ENCODE data around the gene BRWD1.

BRWD1 gene

DNA sequence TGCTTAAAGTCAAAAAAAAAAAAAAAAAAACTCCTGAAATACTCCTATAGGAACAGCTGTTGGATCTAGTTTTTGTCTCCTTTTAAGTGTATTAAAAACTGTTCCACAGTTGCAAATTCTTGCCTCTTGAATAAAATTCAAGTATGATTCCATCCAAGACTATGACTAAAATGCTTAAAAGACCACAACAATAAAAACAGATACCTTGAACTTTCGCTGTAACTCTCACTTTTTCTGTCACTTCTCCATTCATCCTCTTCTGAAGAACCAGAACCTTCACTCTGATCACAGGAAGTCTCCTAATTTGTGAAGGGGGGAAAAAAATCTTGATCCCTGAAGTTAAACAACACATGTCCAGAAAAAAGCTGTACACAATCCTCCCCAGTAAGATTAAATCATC lies 75.2 kb downstream of the BRWD1 start:
- no peak overlapping the region for H3K4me3 ChIP-seq (ENCODE audit: low read depth in 1 of 2, low read length in 2 of 2)
- H3K4me2 ChIP-seq (ENCODE audit: insufficient read depth, low read length), result no peak overlapping the region
- peaks cover 87% of the 10 kb centered on the region for H3K36me3 ChIP-seq (ENCODE audit: insufficient read depth, low read length)
- peaks cover 8% of the 10 kb centered on the region for H4K20me1 ChIP-seq (ENCODE audit: insufficient read depth, low read length)
- H3K9me3 ChIP-seq (ENCODE audit: insufficient read depth, low read length, severe bottlenecking), result no peaks in the 10 kb centered on the region
- TF ChIP-seq, protein P1, sequence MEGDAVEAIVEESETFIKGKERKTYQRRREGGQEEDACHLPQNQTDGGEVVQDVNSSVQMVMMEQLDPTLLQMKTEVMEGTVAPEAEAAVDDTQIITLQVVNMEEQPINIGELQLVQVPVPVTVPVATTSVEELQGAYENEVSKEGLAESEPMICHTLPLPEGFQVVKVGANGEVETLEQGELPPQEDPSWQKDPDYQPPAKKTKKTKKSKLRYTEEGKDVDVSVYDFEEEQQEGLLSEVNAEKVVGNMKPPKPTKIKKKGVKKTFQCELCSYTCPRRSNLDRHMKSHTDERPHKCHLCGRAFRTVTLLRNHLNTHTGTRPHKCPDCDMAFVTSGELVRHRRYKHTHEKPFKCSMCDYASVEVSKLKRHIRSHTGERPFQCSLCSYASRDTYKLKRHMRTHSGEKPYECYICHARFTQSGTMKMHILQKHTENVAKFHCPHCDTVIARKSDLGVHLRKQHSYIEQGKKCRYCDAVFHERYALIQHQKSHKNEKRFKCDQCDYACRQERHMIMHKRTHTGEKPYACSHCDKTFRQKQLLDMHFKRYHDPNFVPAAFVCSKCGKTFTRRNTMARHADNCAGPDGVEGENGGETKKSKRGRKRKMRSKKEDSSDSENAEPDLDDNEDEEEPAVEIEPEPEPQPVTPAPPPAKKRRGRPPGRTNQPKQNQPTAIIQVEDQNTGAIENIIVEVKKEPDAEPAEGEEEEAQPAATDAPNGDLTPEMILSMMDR (IDR thresholded peaks at IDR 0.05; ENCODE audit: borderline replicate concordance, extremely low read depth, low read length, poor library complexity, severe bottlenecking), result no peak
- TF ChIP-seq EZH2 (IDR thresholded peaks at IDR 0.05; ENCODE audit: borderline replicate concordance, low read depth, low read length, severe bottlenecking), result no peak
- H3K27me3 ChIP-seq (ENCODE audit: insufficient read depth, low read length, poor library complexity), result no peaks in the 10 kb centered on the region
- no peak overlapping the region for H3K9ac ChIP-seq (ENCODE audit: low read depth, low read length)
- ATAC-seq (ENCODE audit: insufficient read depth, low read depth) (no peak), DNase-seq (no peak)
- H3K79me2 ChIP-seq (ENCODE audit: insufficient read depth, low read length), result peaks cover 33% of the 10 kb centered on the region
- no peak overlapping the region for H3K27ac ChIP-seq (ENCODE audit: low read length)
- H2AFZ ChIP-seq (ENCODE audit: low read depth, low read length), result no peak overlapping the region
- no peaks in the 10 kb centered on the region for H3K4me1 ChIP-seq (ENCODE audit: insufficient read depth, low read length)

DNA sequence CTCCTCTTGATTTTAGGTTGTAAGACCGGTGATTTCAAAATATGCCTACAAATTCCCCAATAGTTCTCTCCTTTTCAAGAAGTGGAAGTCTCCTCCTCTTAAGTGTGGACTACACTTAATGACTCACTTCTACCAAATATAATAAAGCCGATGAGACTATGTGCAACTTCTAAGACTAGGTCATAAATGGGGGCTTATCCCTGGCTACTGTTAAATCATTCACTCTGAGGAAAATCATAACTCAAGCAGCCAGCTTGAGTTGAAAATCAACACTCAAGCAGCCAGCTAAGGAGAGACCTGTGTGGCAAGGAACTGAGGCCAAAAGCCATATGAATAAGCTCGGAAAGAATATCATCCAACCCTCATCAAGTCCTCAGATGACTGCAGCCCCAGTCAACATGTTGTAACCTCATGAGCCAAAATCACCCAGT lies 80.6 kb downstream of the BRWD1 start:
- no peak overlapping the region for H3K4me2 ChIP-seq (ENCODE audit: insufficient read depth, low read length)
- no peak overlapping the region for H2AFZ ChIP-seq (ENCODE audit: low read depth, low read length)
- H3K9me3 ChIP-seq (ENCODE audit: insufficient read depth, low read length, severe bottlenecking), result no peaks in the 10 kb centered on the region
- no peaks in the 10 kb centered on the region for H3K4me1 ChIP-seq (ENCODE audit: insufficient read depth, low read length)
- ATAC-seq (ENCODE audit: insufficient read depth, low read depth), result no peak
- peaks cover 94% of the 10 kb centered on the region for H3K36me3 ChIP-seq (ENCODE audit: insufficient read depth, low read length)
- TF ChIP-seq, protein P1 (IDR thresholded peaks at IDR 0.05; ENCODE audit: borderline replicate concordance, extremely low read depth, low read length, poor library complexity, severe bottlenecking), result no peak
- no peak for TF ChIP-seq EZH2 (IDR thresholded peaks at IDR 0.05; ENCODE audit: borderline replicate concordance, low read depth, low read length, severe bottlenecking)
- no peak overlapping the region for H3K27ac ChIP-seq (ENCODE audit: low read length)
- H3K27me3 ChIP-seq (ENCODE audit: insufficient read depth, low read length, poor library complexity), result no peaks in the 10 kb centered on the region
- no peak overlapping the region for H3K4me3 ChIP-seq (ENCODE audit: low read depth in 1 of 2, low read length in 2 of 2)
- H3K79me2 ChIP-seq (ENCODE audit: insufficient read depth, low read length), result peaks cover 24% of the 10 kb centered on the region
- H4K20me1 ChIP-seq (ENCODE audit: insufficient read depth, low read length), result peaks cover 8% of the 10 kb centered on the region
- H3K9ac ChIP-seq (ENCODE audit: low read depth, low read length), result no peak overlapping the region
- no peak for DNase-seq

DNA sequence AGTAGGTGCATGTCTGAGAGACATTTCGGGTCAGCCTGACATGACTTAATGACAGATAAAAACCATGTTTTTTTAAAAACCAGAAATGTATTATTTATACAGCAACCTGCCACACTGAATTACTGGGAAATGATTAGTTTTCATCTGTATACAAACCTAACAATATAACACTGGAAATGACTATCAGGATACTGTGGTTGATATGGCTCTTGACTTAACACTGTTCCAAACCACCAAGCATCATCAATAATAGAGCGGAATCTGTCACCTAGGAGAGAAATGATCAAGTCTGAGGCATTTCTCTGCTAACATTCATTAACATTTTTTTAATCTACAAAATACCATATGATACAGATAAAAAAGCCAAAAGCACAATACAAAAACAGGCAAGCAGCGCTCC lies 88.5 kb downstream of the BRWD1 start:
- no peaks in the 10 kb centered on the region for H3K4me1 ChIP-seq (ENCODE audit: insufficient read depth, low read length)
- H3K4me2 ChIP-seq (ENCODE audit: insufficient read depth, low read length), result no peak overlapping the region
- no peak for TF ChIP-seq EZH2 (IDR thresholded peaks at IDR 0.05; ENCODE audit: borderline replicate concordance, low read depth, low read length, severe bottlenecking)
- no peak overlapping the region for H3K4me3 ChIP-seq (ENCODE audit: low read depth in 1 of 2, low read length in 2 of 2)
- H3K9ac ChIP-seq (ENCODE audit: low read depth, low read length), result no peak overlapping the region
- ATAC-seq (ENCODE audit: insufficient read depth, low read depth) (no peak), DNase-seq (no peak)
- H3K79me2 ChIP-seq (ENCODE audit: insufficient read depth, low read length), result no peaks in the 10 kb centered on the region
- no peak overlapping the region for H2AFZ ChIP-seq (ENCODE audit: low read depth, low read length)
- H3K36me3 ChIP-seq (ENCODE audit: insufficient read depth, low read length), result peaks cover 79% of the 10 kb centered on the region
- H3K27ac ChIP-seq (ENCODE audit: low read length), result no peak overlapping the region
- no peaks in the 10 kb centered on the region for H3K27me3 ChIP-seq (ENCODE audit: insufficient read depth, low read length, poor library complexity)
- H4K20me1 ChIP-seq (ENCODE audit: insufficient read depth, low read length), result no peaks in the 10 kb centered on the region
- no peaks in the 10 kb centered on the region for H3K9me3 ChIP-seq (ENCODE audit: insufficient read depth, low read length, severe bottlenecking)

DNA sequence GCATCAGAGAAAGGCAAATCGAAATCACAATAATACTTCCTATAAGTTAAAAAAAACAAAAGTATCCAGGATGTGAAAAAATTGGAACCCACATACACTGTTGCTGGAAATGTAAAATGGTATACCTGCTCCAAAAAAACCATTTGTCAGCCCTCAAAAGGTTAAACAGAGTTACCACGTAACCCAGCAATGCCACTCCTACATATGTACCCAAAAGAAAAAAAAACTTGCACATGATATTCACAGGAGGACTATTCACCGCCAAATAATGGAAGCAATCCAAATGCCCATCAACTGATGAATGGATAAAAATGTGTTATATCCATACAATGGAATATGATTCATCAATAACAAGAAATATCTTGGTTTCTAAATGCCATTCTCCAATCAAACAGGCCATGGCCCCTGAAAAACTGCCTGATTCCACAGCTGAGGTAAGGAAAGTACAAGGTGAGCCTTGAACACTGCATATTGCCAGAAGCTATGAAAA lies 91.4 kb downstream of the BRWD1 start:
- peaks cover 69% of the 10 kb centered on the region for H3K36me3 ChIP-seq (ENCODE audit: insufficient read depth, low read length)

More for the DNA sequence above, 91.4 kb downstream of the BRWD1 start:
- Histone ChIP-seq H3K9me3 (ENCODE audit: insufficient read depth, low read length, severe bottlenecking) (no peaks in the 10 kb centered on the region), H3K4me2 (ENCODE audit: insufficient read depth, low read length) (no peak overlapping the region), H2AFZ (ENCODE audit: low read depth, low read length) (no peak overlapping the region), H3K27ac (ENCODE audit: low read length) (no peak overlapping the region), H3K4me1 (ENCODE audit: insufficient read depth, low read length) (no peaks in the 10 kb centered on the region), H3K79me2 (ENCODE audit: insufficient read depth, low read length) (no peaks in the 10 kb centered on the region), H3K4me3 (ENCODE audit: low read depth in 1 of 2, low read length in 2 of 2) (no peak overlapping the region), H3K9ac (ENCODE audit: low read depth, low read length) (no peak overlapping the region), H4K20me1 (ENCODE audit: insufficient read depth, low read length) (no peaks in the 10 kb centered on the region), H3K27me3 (ENCODE audit: insufficient read depth, low read length, poor library complexity) (no peaks in the 10 kb centered on the region)
- TF ChIP-seq, protein P1 (IDR thresholded peaks at IDR 0.05; ENCODE audit: borderline replicate concordance, extremely low read depth, low read length, poor library complexity, severe bottlenecking), result no peak
- no peak for TF ChIP-seq EZH2 (IDR thresholded peaks at IDR 0.05; ENCODE audit: borderline replicate concordance, low read depth, low read length, severe bottlenecking)
- ATAC-seq (ENCODE audit: insufficient read depth, low read depth) (no peak), DNase-seq (no peak)
